GM23338 (cell line): Measurements from ENCODE around the gene RNASE7. TPM values are rescaled to one million over a fixed set of nuclear protein-coding genes. Genes with fewer than 3 reads are reported as not detected.

Source experiments
- CREB1 ChIP-seq: fragments of 250-450 bp; sonication (Bioruptor Pico); IDR thresholded peaks from 2 replicates; pipeline ENCODE4 v1.5.0; 2020; ENCODE audit warnings: low read depth, mild to moderate bottlenecking, moderate library complexity
- CTCF ChIP-seq, 2 experiments: fragments of 200-600 bp in 1 of 2; sonication (generic) in 1 of 2; conservative IDR thresholded peaks; 2 replicates each; pipeline versions ENCODE4 v1.5.1 to v1.6.1; 2016 to 2017; ENCODE audit warnings: antibody characterized with exemption in 2 of 2, low read depth in 2 of 2, mild to moderate bottlenecking in 2 of 2, moderate library complexity in 1 of 2
- ETS1 ChIP-seq: IDR thresholded peaks from 2 replicates; pipeline ENCODE4 v1.6.1; 2016; ENCODE audit warnings: antibody characterized with exemption
- EZH2 ChIP-seq: fragments of 200-600 bp; sonication (generic); IDR thresholded peaks from one replicate; pipeline ENCODE4 v1.8.0; 2017; ENCODE audit warnings: antibody characterized with exemption, mild to moderate bottlenecking, low read depth; ENCODE audit not compliant: unreplicated experiment
- NANOG ChIP-seq: IDR thresholded peaks from 2 replicates; pipeline ENCODE4 v1.6.1; 2016; ENCODE audit warnings: antibody characterized with exemption, borderline replicate concordance
- STAT1 ChIP-seq: IDR thresholded peaks from one replicate; pipeline ENCODE4 v1.6.1; 2016; ENCODE audit warnings: antibody characterized with exemption; ENCODE audit not compliant: unreplicated experiment
- ZNF114 ChIP-seq: fragments of 250-450 bp; sonication (Bioruptor Pico); IDR thresholded peaks from 2 replicates; pipeline ENCODE4 v1.5.0; 2020; ENCODE audit warnings: mild to moderate bottlenecking, moderate library complexity
- ZNF331 ChIP-seq: fragments of 250-450 bp; sonication (Bioruptor Pico); IDR thresholded peaks from 2 replicates; pipeline ENCODE4 v1.5.0; 2020; ENCODE audit warnings: low read depth, mild to moderate bottlenecking, moderate library complexity
- microRNA-seq: library from miRNA; unstranded; fragments of <30 nt; microRNA quantifications from one replicate; pipeline ENCODE4, GENCODE V29; 2017
- polyA plus RNA-seq: library from polyadenylated mRNA; unstranded; fragments of >200 nt; fragmentation: Nextera tagmentation; extraction: Ambion mirVana; gene quantifications from 2 replicates; pipeline ENCODE4 v1.2.1, GENCODE V29; 2016
- total RNA-seq: library from RNA; depleted of rRNA; stranded (reverse); fragments of >200 nt; shearing (Covaris generic); gene quantifications from 2 replicates; pipeline ENCODE4 v1.2.3, GENCODE V29; 2014; rRNA removed

Gene RNASE7
- total and polyA plus RNA-seq, 2 experiments from 2014 or later: not detected

- TF ChIP-seq ETS1: no peak
- no peak for TF ChIP-seq NANOG
- no peak for TF ChIP-seq EZH2
- TF ChIP-seq ZNF331 (CRISPR knock-in tag): no peak
- no peak for TF ChIP-seq CTCF (conservative IDR thresholded peaks at IDR 0.05; ENCODE audit: low read depth in 2 of 2)
- TF ChIP-seq ZNF114 (CRISPR knock-in tag): no peak
- TF ChIP-seq CREB1: no peak
- no peak for TF ChIP-seq STAT1
These were observed 50.9 kb downstream of the RNASE7 start (continued) for GRCh38 chr14:21093018-21093417.

Small RNA genes lying within 50 kb of the gene (microRNA-seq; reads per million reads assigned to microRNA genes)
- gene MIR6717: not detected

Other genes with a start within 250 kb of the RNASE7 start
- gene RNASE1, start 239.5 kb upstream of the RNASE7 start, total RNA-seq: 0.56 TPM in 1 of 2 replicates, not detected in the other
- gene RNASE1, start 239.5 kb upstream of the RNASE7 start, polyA plus RNA-seq: 1.7 and 2.0 TPM in 2 replicates
- gene RNASE3, start 151.0 kb upstream of the RNASE7 start, total RNA-seq: not detected in 2 replicates
- not detected in 2 replicates for gene RNASE3, start 151.0 kb upstream of the RNASE7 start, polyA plus RNA-seq
- not detected in 2 replicates for gene RNASE2, start 86.9 kb upstream of the RNASE7 start, total RNA-seq
- not detected in 2 replicates for gene RNASE2, start 86.9 kb upstream of the RNASE7 start, polyA plus RNA-seq
- gene METTL17, start 52.4 kb upstream of the RNASE7 start, total RNA-seq: 156 and 163 TPM in 2 replicates
- gene METTL17, start 52.4 kb upstream of the RNASE7 start, polyA plus RNA-seq: 74.9 and 77.7 TPM in 2 replicates
- gene SLC39A2, start 43.1 kb upstream of the RNASE7 start, total RNA-seq: not detected in 2 replicates
- gene SLC39A2, start 43.1 kb upstream of the RNASE7 start, polyA plus RNA-seq: not detected in 2 replicates
- gene NDRG2, start 17.3 kb upstream of the RNASE7 start, total RNA-seq: 15.2 and 20.6 TPM in 2 replicates
- gene NDRG2, start 17.3 kb upstream of the RNASE7 start, polyA plus RNA-seq: 8.8 and 10.5 TPM in 2 replicates
- not detected in 2 replicates for gene TPPP2, start 12.1 kb upstream of the RNASE7 start, total RNA-seq
- not detected in 2 replicates for gene TPPP2, start 12.1 kb upstream of the RNASE7 start, polyA plus RNA-seq
- gene RNASE13, start 7.6 kb upstream of the RNASE7 start, total RNA-seq: not detected in 2 replicates
- gene RNASE13, start 7.6 kb upstream of the RNASE7 start, polyA plus RNA-seq: not detected in 2 replicates
- not detected in 2 replicates for gene RNASE8, start 15.5 kb downstream of the RNASE7 start, total RNA-seq
- gene RNASE8, start 15.5 kb downstream of the RNASE7 start, polyA plus RNA-seq: not detected in 2 replicates
- 38.6 and 44.6 TPM in 2 replicates for gene ARHGEF40, start 27.9 kb downstream of the RNASE7 start, total RNA-seq
- gene ARHGEF40, start 27.9 kb downstream of the RNASE7 start, polyA plus RNA-seq: 17.7 and 21.5 TPM in 2 replicates
- 148 and 153 TPM in 2 replicates for gene ZNF219, start 56.3 kb downstream of the RNASE7 start, total RNA-seq
- gene ZNF219, start 56.3 kb downstream of the RNASE7 start, polyA plus RNA-seq: 35.5 and 37.7 TPM in 2 replicates
- 0.59 TPM in 1 of 2 replicates, not detected in the other for gene TMEM253, start 58.7 kb downstream of the RNASE7 start, total RNA-seq
- gene TMEM253, start 58.7 kb downstream of the RNASE7 start, polyA plus RNA-seq: 0.95 and 2.7 TPM in 2 replicates
- not detected in 2 replicates for gene OR5AU1, start 113.7 kb downstream of the RNASE7 start, total RNA-seq
- gene OR5AU1, start 113.7 kb downstream of the RNASE7 start, polyA plus RNA-seq: not detected in 2 replicates
- 1,259 and 1,323 TPM in 2 replicates for gene HNRNPC, start 227.1 kb downstream of the RNASE7 start, total RNA-seq
- 1,257 and 1,296 TPM in 2 replicates for gene HNRNPC, start 227.1 kb downstream of the RNASE7 start, polyA plus RNA-seq
- 0.93 and 1.6 TPM in 2 replicates for gene RPGRIP1, start 237.7 kb downstream of the RNASE7 start, total RNA-seq
- gene RPGRIP1, start 237.7 kb downstream of the RNASE7 start, polyA plus RNA-seq: 0.24 and 0.26 TPM in 2 replicates